DMS153 treated with DMSO at 0.1 percent for 48 hours (cell line): ENCODE results near the gene ELK4.

Experiments
- DNase-seq: peaks from one replicate; lab custom pipeline; 2025; ENCODE audit not compliant: unreplicated experiment; lab: John Stamatoyannopoulos, UW

Gene ELK4

DNA sequence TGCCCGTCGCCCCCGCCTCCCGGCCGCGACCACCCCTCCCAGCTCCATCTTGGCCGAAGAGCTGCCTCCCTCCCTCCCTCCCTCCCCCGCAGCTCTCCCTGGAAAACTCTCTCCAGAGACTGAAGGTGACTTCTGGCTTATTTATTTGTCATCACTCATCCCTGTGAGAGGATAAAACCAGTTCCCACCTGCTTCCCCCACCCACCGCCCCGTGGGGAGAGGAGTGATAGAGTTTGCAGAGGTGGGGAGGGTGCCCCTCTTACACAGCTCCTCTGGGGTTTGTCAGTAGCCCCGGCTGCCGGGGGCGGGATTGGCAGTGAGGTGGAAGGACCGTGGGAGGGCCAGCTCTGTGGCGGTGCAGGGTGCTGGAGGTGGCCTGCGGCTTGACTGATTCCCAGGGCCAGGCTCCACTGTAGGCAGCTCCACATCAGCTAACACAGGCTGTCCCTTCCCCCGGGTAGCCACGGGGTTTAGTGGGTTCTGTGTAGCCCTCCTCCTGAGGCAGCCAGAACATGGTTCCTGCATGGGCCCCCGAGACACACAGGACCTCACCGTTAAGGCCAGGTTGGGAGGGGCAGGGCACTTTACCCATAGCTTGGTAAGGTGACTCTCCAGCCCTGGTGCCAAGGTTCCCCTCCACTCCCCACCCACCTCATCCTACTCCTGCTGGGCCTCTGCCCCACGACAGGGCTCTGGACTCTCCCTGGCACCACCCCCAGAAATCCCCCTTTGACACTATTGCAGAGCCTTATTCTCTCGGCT lies 62.2 kb downstream of the ELK4 start:
- DNase-seq, result no peak

DNA sequence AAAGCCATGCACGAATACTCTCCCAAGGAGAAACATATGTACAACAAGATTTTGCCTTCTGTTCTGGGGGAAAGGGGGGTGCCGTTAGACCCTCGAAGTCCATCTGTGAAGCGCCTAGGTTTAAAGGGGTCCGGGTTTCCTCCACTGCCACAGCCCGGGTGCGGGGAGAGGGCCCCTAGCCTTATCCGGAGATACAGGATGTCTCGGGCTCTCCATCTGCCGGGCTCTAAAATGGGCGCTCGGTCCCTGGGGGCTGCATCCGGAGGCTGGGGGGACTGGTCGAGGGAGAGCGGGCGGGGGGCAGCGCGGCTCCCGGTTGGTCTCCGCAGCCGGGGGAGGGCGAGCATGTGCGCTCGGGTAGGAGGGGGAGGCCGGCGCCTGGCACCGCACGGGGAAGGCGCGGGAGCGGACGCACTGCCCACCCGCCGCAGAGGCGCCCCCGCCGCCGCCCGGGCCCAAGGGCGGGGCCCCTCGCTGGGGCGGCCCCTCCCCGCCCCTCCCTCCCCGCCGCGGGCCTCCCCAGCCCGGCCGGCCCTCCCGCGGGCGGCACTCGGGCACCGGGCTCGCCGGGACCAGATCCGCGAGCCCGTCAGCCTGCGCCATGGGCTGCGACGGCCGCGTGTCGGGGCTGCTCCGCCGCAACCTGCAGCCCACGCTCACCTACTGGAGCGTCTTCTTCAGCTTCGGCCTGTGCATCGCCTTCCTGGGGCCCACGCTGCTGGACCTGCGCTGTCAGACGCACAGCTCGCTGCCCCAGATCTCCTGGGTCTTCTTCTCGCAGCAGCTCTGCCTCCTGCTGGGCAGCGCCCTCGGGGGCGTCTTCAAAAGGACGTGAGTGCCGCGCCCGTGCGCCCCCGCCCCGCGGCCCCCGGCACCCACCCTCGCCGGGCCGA lies 63.1 kb downstream of the ELK4 start:
- no peak for DNase-seq

DNA sequence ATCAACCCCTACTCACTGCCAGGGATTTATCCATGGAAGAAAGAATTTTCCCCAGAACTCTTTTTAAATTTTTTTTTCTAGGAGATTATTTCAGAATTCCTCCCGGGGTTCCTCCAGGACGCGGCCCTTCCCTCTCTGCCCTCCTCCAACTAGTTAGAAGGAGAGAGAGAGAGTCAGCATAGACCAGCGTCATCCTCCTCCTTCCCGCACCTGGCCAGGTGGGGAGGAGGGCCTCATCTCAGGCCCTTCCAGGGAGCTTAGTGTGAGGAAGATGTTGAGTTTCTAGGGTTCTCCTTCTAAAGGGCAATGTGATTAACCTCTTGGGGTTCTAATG lies 63.7 kb downstream of the ELK4 start:
- no peak for DNase-seq

DNA sequence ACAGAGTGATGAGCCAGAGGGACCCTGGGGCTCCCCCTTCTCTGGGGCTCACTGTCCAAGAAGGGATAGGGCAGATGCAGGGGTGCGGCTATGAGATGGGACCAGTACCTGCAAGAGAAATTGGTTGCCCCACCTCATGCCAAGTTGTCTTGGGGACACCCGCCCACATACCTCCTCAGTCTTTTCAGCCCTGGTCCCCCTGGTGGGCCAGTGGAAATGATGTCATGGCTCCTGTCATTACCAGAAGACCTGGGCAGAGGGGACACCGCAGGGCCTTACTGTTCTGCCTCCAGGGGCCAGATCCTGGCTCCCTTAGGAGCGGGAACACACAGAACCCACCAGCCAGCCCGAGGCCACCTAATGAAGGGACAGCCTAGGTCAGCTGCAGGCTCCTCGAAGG lies 64.1 kb downstream of the ELK4 start:
- DNase-seq, result no peak

DNA sequence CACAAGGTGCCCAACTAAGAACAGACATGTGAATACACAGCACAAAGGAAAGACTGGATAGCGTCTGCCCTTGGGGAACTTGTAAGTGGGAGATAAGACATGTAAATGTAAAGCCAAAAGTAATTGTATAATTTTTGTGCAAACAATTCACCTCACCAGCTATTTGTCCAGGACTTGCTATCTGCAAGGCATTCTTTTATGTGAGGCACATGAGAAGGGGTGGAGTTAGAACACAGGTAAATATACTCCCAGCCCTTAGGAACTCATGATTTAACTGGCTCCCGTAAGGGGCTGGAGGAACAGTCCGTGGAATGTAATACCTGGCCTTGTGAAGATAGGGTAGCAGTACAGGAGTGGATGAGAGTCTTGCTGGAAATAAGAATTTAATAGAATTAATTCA lies 66.0 kb downstream of the ELK4 start:
- peak; percentile 48 for DNase-seq

DNA sequence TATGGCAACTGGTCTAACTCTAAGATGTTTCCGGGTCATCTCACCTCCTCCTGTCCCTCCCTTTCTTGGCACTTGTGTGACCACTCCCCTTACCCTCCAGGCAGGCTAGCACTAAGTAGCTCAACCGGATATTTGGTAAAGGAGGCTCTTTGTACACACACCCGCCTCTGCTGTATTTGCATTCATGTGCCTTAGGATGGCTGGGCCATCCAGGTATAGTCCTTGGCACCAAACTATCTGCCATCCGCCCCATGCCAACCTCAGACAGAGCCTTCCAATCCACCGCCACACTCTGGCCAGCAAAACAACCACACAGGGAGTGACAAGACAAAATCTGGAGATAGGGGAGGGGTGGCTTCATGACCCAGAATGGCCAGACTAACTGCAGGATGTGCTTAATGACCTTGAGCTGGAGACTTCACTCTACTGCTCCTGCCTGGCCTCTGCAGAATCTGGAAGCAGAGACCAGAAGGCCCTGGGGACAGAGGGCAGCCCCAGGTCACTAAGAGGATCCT lies 67.8 kb downstream of the ELK4 start:
- DNase-seq, result peak; percentile 21

DNA sequence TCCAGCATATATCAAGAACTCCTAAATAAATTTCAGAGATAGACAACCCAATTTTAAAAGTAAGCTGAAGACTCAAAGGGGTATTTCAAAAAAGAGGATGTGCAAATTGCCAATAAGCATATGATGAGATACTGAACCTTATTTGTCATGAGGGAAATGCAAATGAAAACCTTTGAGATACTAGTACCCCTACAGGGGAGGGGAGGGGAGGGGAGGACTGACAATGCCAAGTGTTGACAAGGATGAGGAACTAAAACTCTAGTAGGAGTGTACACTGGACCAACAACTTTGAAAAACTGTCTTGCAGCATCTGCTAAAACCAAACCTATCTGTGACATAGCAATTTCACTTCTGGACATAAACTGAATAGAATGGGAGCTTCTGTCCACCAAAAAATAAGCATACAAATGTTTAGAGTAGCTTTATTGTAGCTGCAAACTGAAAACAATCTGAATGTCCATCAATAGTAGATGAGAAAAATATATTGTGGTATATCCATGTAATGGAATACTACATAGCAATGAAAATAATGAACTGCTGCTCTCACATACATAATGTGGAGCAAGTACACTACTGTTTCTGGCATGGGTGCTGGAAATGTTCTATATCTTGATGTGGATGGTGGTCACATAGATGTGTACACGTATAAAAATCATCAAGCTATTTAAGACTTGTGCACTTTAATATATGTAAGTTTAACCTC lies 70.2 kb downstream of the ELK4 start:
- DNase-seq, result no peak
